ENCODE data around the gene CPN1. TPM values are rescaled to one million over a fixed set of nuclear protein-coding genes. Genes with fewer than 3 reads are reported as not detected.

The CPN1 gene
- total RNA-seq, 4 donors from 2014 or later = not detected

DNA sequence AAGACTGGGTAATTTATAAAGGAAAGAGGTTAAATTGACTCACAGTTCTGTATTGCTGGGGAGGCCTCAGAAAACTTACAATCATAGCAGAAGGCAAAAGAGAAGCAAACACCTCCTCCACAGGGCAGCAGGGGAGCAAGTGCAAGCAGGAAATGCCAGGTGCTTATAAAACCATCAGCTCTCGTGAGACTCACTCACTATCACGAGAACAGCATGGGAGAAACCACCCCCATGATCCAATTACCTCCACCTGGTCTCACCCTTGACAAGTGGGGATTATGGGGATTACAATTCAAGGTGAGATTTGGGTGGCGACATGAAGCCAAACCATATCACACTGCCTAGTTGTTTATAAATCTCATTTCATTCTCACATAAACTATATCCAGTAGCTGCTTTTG, 28.0 kb upstream of the CPN1 start:
- Histone ChIP-seq H3K9me3 (no peaks in the 10 kb centered on the region), H3K4me1 (no peaks in the 10 kb centered on the region), H3K27ac (no peak overlapping the region), H3K4me3 (replicated peaks in 1 of 3) (no peak overlapping the region), H3K36me3 (no peaks in the 10 kb centered on the region), H3K27me3 (no peaks in the 10 kb centered on the region)
- TF ChIP-seq, protein P1, sequence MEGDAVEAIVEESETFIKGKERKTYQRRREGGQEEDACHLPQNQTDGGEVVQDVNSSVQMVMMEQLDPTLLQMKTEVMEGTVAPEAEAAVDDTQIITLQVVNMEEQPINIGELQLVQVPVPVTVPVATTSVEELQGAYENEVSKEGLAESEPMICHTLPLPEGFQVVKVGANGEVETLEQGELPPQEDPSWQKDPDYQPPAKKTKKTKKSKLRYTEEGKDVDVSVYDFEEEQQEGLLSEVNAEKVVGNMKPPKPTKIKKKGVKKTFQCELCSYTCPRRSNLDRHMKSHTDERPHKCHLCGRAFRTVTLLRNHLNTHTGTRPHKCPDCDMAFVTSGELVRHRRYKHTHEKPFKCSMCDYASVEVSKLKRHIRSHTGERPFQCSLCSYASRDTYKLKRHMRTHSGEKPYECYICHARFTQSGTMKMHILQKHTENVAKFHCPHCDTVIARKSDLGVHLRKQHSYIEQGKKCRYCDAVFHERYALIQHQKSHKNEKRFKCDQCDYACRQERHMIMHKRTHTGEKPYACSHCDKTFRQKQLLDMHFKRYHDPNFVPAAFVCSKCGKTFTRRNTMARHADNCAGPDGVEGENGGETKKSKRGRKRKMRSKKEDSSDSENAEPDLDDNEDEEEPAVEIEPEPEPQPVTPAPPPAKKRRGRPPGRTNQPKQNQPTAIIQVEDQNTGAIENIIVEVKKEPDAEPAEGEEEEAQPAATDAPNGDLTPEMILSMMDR (IDR thresholded peaks at IDR 0.05) = no peak
- no peak for TF ChIP-seq POLR2A (IDR thresholded peaks at IDR 0.05)
- intact Hi-C loops (cut with DNase I) = no loop called here
- WGBS, 2 donors = 34 to 38% methylated on average over 3 of the region's 3 CpGs
- DNase-seq = no peak

DNA sequence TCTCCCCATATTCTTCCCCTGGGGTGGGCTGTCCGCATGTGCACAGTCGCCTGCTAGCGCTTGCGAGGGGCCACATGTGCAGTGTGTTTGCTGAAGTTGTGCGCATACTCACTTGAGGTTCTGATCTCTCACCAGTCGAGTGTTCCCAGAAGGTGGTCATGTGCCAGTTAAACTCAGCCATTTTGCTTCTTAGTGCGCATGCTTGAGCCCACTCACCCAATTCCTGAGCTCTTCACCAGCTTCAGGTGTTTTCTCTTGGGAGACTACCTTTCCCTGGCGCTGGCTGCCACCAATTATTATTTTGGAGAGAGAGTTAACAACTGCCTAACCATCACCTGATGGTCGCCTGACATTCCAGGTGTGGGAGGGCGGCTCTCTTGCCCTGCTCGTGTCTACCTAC, 25.2 kb upstream of the CPN1 start:
- DNase-seq = no peak
- H3K9me3 ChIP-seq = no peaks in the 10 kb centered on the region
- H3K27me3 ChIP-seq = no peaks in the 10 kb centered on the region
- no peaks in the 10 kb centered on the region for H3K4me1 ChIP-seq
- H3K27ac ChIP-seq = no peak overlapping the region
- intact Hi-C loops (cut with DNase I) = no loop called here
- WGBS, 2 donors = 82 to 85% methylated on average over 11 of the region's 11 CpGs
- no peak overlapping the region for H3K4me3 ChIP-seq (replicated peaks in 1 of 3)
- TF ChIP-seq, protein P1 (IDR thresholded peaks at IDR 0.05) = no peak
- no peak for TF ChIP-seq POLR2A (IDR thresholded peaks at IDR 0.05)
- no peaks in the 10 kb centered on the region for H3K36me3 ChIP-seq

DNA sequence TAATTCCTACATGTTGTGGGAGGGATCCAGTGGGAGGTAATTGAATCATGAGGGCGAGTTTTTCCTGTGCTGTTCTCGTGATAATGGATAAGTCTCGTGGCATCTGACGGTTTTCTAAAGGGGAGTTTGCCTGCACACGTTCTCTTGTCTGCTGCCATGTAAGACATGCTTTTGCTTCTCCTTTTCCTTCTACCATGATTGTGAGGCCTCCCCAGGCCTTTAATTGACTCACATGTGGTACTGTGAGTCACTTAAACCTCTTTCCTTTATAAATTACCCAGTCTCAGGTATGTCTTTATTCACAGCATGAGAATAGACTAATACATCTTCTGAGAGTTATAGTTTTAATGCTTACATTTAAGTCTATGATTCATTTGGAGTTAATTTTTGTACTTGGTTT, 22.6 kb upstream of the CPN1 start:
- intact Hi-C loops (cut with DNase I) = no loop called here

DNA sequence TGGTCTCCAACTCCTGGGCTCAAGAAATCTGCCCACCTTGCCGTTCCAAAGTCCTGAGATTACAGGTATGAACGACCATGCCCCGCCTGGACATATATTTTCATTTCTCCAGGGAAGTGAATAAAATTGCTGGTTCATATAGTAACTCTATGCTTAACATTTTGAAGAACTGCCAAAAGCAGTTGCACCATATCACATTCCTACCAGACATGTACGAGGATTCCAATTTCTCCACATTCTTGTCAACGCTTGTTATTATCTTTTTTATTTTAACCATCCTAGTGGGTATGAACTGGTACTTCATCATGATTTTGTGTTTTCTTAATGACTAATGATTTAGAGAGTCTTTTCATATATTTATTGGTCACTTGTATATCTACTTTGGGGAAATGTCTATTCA, 21.9 kb upstream of the CPN1 start:
- Histone ChIP-seq H3K4me1 (no peaks in the 10 kb centered on the region), H3K9me3 (no peaks in the 10 kb centered on the region), H3K4me3 (replicated peaks in 1 of 3) (no peak overlapping the region), H3K27me3 (no peaks in the 10 kb centered on the region), H3K36me3 (no peaks in the 10 kb centered on the region), H3K27ac (no peak overlapping the region)
- WGBS, 2 donors = 83 to 90% methylated on average over 5 of the region's 5 CpGs
- TF ChIP-seq POLR2A (IDR thresholded peaks at IDR 0.05) = no peak
- TF ChIP-seq, protein P1 (IDR thresholded peaks at IDR 0.05) = no peak
- DNase-seq = no peak
- intact Hi-C loops (cut with DNase I) = no loop called here

More for the DNA sequence above, 22.6 kb upstream of the CPN1 start:
- no peaks in the 10 kb centered on the region for H3K9me3 ChIP-seq
- no peak overlapping the region for H3K27ac ChIP-seq
- H3K36me3 ChIP-seq = no peaks in the 10 kb centered on the region
- no peak overlapping the region for H3K4me3 ChIP-seq (replicated peaks in 1 of 3)
- no peak for TF ChIP-seq POLR2A (IDR thresholded peaks at IDR 0.05)
- TF ChIP-seq, protein P1 (IDR thresholded peaks at IDR 0.05) = no peak
- WGBS, 2 donors = 85 to 90% methylated on average over 5 of the region's 5 CpGs
- H3K4me1 ChIP-seq = no peaks in the 10 kb centered on the region
- no peaks in the 10 kb centered on the region for H3K27me3 ChIP-seq
- DNase-seq = no peak

DNA sequence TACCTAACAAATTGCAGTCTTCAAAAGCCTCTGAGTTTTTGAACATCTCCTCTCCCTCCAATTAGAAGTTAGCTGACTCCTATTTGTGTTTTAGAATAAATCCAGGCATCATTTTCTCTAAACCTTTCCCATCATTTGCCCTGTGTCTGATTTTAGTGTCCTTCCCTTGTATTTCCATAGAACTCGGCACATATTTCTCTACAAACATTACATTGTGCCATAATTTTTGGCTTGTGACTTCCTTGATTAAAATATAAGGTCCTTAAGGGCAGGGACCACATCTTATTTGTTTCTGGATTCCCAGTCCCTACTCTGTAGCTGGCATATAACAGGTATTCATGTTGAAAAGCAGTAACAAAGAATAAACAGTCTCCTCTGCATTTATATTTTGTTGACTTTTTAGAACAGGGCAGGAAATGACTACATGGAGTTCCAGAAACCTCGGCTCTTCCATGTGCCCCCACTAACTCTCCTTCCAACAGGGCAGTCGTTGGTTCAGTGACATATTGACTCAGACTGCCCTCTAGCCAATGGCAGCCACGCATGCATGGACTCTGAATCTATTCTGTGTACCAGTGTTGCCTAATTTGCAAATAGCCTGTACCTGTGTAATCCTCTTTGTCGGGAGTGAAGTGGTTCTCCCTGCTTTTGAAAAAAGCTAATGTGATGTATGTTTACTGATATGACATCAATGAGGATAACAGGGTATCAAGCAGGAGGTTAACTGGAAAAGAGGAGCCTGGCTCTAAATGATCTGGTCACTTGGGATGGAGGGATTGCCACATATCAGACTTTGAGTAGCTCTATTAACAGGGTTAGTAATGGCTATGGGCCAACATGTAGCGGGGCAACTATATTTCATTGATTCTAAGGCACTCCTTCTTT, 19.8 kb upstream of the CPN1 start:
- WGBS, 2 donors = 57 to 62% methylated on average over 6 of the region's 6 CpGs
- Histone ChIP-seq H3K36me3 (no peaks in the 10 kb centered on the region), H3K4me3 (replicated peaks in 1 of 3) (no peak overlapping the region), H3K27me3 (no peaks in the 10 kb centered on the region), H3K27ac (no peak overlapping the region), H3K4me1 (no peaks in the 10 kb centered on the region), H3K9me3 (no peaks in the 10 kb centered on the region)
- intact Hi-C loops (cut with DNase I) = no loop called here
- TF ChIP-seq, protein P1 (IDR thresholded peaks at IDR 0.05) = no peak
- no peak for TF ChIP-seq POLR2A (IDR thresholded peaks at IDR 0.05)
- no peak for DNase-seq

Data from thyroid gland (tissue), 4 donors.